Embryonic facial prominence (tissue), 1 donor: ENCODE results near the gene ALOX5AP.

Source experiments
- DNase-seq: peaks from one replicate; pipeline ENCODE4 v3.0.0-alpha.2; 2016; ENCODE audit errors: extremely low spot score

The ALOX5AP gene

DNA sequence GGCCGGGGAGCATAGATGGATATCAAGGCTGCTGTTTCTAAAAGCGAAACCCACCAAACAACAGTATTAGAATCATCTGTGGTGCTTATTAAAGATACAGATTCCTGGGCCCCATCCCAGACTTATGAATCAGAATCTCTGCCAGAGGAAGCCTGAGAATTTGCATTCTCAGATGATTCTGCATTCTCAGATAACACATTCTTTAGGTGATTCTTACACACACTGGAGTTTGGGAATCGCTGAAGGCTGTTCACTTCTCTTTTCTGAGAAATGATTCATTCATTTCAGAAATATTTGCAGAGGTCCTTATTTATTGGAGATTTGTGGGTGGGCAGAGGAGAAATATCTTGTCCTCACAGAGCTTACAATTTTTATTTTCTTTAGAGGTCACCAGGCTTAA is 24.4 kb downstream of the ALOX5AP start:
- DNase-seq = no peak

GRCh38 chr13:30762643-30763042 is 27.3 kb downstream of the ALOX5AP start:
- DNase-seq = no peak

DNA sequence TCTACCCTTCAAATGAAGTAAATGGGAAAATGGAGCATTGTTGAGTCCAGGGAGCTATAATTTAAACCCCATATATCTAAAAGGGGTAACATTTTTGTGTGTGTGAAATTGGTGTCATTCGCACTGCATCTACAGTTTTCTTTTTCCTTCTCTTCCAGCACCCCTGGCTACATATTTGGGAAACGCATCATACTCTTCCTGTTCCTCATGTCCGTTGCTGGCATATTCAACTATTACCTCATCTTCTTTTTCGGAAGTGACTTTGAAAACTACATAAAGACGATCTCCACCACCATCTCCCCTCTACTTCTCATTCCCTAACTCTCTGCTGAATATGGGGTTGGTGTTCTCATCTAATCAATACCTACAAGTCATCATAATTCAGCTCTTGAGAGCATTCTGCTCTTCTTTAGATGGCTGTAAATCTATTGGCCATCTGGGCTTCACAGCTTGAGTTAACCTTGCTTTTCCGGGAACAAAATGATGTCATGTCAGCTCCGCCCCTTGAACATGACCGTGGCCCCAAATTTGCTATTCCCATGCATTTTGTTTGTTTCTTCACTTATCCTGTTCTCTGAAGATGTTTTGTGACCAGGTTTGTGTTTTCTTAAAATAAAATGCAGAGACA is 28.6 kb downstream of the ALOX5AP start:
- DNase-seq = no peak

- no peak for DNase-seq
Observed at GRCh38 chr13:30766231-30766630, 30.9 kb downstream of the ALOX5AP start.

- no peak for DNase-seq
Observed at GRCh38 chr13:30770929-30771328, 35.6 kb downstream of the ALOX5AP start.

DNA sequence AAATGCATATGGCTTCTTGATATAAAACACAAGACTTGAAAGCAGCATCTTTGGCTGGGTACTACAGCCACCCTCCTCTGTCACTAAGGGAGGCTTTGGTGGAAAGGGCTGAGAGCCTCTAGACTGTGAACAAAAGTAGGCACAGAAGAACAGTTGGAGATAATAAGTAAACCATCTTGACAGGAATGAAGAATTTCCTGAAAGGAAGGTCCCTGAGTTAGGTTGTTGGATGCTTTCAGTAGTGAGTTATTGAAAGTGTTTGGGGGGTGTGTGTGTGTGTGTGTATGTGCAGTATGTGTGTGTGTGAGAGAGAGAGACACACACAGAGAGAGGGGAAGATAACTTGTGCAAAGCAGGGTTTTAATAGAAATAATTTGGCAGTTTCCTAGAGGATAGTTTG is 38.2 kb downstream of the ALOX5AP start:
- no peak for DNase-seq

GRCh38 chr13:30774214-30774730 is 38.9 kb downstream of the ALOX5AP start:
- DNase-seq = no peak

- DNase-seq = no peak
Observed at GRCh38 chr13:30776661-30777060, 41.3 kb downstream of the ALOX5AP start.

DNA sequence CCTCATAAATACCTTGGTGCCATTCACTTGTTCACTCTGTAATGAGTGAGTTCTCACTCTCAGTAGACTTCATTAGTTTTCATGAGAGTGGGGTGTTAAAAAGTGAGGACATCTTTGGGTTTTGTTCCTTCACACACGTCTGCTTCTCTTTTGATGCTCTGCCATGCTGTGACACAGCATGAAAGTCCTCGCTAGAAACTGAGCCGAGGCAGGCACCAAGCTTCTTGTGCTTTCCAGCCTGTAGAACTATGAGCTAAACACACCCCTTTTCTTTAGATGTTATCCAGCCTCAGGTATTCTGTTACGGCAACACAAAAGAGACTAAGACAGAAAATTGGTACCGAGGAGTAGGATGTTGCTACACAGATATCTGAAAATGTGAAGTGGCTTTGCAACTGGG is 43.7 kb downstream of the ALOX5AP start:
- no peak for DNase-seq

DNA sequence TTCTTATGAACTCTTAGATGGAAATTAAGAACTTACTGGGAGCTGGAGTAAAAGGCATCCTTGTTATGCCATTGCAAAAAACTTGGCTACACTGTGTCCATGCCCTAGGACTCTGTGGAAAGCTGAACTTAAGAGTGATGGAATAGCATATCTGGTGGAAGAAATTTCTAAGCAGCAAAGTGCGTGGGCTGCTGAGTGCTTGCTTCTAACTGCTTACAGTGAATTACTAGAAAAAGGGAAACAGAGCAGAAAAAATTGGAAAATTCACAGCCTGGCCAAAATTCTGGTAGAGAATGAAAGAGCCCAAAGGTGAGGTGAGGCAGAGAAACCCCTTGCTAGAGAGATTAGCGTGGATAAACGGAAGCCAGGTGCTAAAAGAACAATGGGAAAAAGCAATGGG is 44.3 kb downstream of the ALOX5AP start:
- DNase-seq = no peak

GRCh38 chr13:30780338-30780981 is 45.1 kb downstream of the ALOX5AP start:
- DNase-seq = no peak

DNA sequence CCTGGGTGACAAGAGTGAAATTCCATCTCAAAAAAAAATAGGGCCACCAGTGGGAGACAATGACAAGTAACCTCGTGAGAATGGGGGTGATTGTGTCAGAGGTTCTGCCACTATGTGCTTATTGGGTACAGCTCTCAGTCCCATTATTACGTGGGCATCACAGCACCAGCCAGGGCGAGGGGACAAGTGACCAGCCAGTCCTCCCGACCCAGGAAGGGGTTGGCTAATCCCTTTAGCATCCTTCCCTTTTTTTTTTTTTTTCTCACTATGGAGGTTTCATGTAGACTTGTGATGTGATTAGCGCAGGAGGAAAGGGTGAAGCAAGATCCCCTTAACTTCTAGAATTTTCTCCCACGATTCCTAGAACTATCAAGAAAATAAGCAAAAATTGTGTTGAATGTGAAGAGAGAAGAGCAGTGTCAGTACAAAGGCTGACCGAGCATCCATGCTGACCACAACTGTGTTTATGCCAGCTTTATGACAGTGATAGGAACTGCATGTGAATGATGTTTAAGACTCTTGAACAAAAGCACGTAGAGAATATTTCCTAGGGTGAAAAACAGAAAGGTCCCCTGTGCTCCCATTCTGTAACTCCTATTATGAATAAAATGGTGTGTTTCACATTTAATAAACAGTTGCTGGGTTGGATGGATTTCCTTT is 50.0 kb downstream of the ALOX5AP start:
- no peak for DNase-seq

DNA sequence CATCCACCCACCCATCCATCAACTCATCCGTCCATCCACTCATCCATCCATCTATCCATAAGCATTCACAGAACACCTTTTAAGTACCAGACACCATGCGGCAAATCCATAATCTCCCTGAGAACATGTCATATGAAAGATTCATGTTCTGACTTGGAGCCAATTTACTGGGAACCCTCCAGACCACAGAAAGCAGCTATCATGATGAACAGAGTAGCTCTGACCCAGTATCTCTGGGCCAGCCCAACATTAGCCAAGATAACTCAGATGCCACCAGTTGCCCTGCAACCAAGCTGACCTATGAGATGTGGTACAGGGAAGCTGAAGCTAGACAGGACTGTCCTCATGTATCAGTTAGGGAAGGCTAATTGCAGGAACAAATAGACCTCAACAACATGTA is 51.3 kb downstream of the ALOX5AP start:
- DNase-seq = no peak

DNA sequence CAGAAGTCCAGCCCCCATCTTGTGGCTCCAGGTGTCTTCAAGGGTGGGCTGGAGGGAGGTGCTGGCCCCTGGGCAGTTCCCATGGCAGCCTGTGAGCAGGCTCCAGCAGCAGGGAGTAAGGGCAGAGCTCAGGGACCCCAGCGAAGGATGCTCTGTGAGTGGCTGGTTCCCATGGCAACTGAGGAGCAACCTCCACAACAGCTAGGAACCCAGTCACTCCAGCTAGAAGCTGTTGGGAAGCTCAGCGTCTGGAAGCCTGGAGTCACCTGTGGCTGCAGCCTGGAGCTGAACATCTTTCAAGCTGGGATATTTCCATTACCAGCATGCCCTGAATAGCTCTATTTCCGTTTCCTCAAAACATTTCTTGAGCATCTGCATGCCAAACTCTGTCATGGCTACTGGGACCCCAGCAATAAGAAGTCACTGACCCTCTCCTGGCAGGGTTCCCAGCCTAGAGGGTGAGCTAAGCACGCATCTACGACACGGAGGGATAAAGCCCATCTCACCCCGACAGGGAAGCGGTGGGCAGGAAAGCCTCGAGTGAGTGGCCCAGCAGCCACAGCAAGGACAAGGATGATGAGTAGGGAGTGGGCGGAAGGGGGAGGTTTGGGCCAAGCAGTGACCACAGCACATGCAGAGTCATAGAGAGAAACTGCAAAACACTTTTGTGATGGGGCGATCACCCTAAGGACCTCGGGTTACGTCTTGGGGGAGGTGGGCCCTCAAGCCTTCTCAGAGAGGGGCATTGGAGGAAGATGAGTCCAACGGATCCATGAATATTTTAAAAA is 52.6 kb downstream of the ALOX5AP start:
- no peak for DNase-seq

- no peak for DNase-seq
Observed at GRCh38 chr13:30789166-30789862, 54.0 kb downstream of the ALOX5AP start.

GRCh38 chr13:30790592-30790991 is 55.2 kb downstream of the ALOX5AP start:
- DNase-seq = no peak

DNA sequence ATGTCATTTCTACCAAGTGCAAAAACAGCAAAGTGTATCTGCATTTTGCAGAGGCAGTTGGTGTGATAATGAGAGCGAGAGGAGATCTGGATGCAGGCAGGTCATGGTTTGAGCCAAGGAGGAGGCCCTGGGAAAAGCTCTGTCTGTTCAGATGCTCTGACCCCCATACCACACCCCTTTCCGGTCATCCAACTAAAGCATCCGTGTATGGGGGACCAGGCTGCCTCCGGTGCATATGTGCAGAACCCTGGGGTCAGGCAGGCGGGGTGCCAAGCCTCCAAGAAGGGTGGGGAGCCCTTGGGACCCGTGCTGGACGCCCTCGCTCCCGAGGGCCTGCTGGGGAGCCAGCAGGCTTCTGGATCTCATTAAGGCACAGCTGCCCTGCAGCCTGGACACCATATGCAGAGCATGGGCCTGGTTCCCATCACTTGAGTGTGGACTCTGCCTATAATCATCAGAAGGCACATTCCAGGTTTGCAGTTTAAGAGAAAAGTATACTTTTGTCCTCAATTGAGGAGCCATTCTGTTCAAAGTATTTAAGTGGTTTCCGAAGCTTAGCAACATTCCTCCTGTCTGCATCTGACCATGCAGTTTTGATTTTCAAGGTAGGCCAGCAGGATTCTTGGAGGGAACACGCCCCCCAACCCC is 56.1 kb downstream of the ALOX5AP start:
- no peak for DNase-seq

GRCh38 chr13:30792285-30793000 is 57.1 kb downstream of the ALOX5AP start:
- no peak for DNase-seq

GRCh38 chr13:30796132-30796572 is 60.8 kb downstream of the ALOX5AP start:
- DNase-seq = no peak
